WTC11 (cell line): ENCODE results near the gene TKT. TPM values are rescaled to one million over a fixed set of nuclear protein-coding genes. Genes with fewer than 3 reads are reported as not detected.
A peak's percentile ranks its signal among the peaks of the same experiment; 100 is the strongest.

Source experiments
- ESRRA ChIP-seq: sonication (generic); formaldehyde crosslinking; IDR thresholded peaks from 2 replicates; pipeline ENCODE4 v1.8.1; 2022; ENCODE audit warnings: mild to moderate bottlenecking, missing genetic modification reagents, borderline replicate concordance
- GRHL2 ChIP-seq: fragments of 250-450 bp; sonication (Bioruptor Pico); IDR thresholded peaks from 2 replicates; pipeline ENCODE4 v1.8.0; 2022; ENCODE audit warnings: mild to moderate bottlenecking, moderate library complexity; ENCODE audit not compliant: insufficient replicate concordance, severe bottlenecking
- GTF2I ChIP-seq: fragments of 250-450 bp; sonication (Bioruptor Pico); conservative IDR thresholded peaks from 2 replicates; pipeline ENCODE4 v1.4.0; 2021; ENCODE audit warnings: mild to moderate bottlenecking
- HMGA2 ChIP-seq: fragments of 250-450 bp; sonication (Bioruptor Pico); IDR thresholded peaks from 2 replicates; pipeline ENCODE4 v1.4.0; 2021; ENCODE audit warnings: mild to moderate bottlenecking, moderate library complexity
- JUN ChIP-seq: sonication (generic); formaldehyde crosslinking; IDR thresholded peaks from 2 replicates; pipeline ENCODE4 v1.8.0; 2023; ENCODE audit warnings: mild to moderate bottlenecking, missing genetic modification reagents
- NR3C1 ChIP-seq: sonication (generic); formaldehyde crosslinking; conservative IDR thresholded peaks from 2 replicates; pipeline ENCODE4 v1.8.1; 2023; ENCODE audit warnings: low read depth, mild to moderate bottlenecking, missing genetic modification reagents
- OVOL2 ChIP-seq: fragments of 250-450 bp; sonication (Bioruptor Pico); IDR thresholded peaks from 2 replicates; pipeline ENCODE4 v1.9.0; 2021; ENCODE audit warnings: mild to moderate bottlenecking, borderline replicate concordance
- ZBTB21 ChIP-seq: sonication (generic); formaldehyde crosslinking; IDR thresholded peaks from 2 replicates; pipeline ENCODE4 v1.8.1; 2023; ENCODE audit warnings: mild to moderate bottlenecking, missing genetic modification reagents, borderline replicate concordance
- ZNF416 ChIP-seq: fragments of 250-450 bp; sonication (Bioruptor Pico); IDR thresholded peaks from 2 replicates; pipeline ENCODE4 v1.9.0; 2021; ENCODE audit warnings: mild to moderate bottlenecking, inconsistent platforms
- total RNA-seq: library from RNA; stranded (reverse); gene quantifications from 3 replicates; pipeline ENCODE4 v1.2.3, GENCODE V29; 2021
- TF ChIP-seq, protein P1 (sequence below): sonication (generic); formaldehyde crosslinking; IDR thresholded peaks from 2 replicates; pipeline ENCODE4 v1.8.0; 2022; ENCODE audit warnings: mild to moderate bottlenecking, missing genetic modification reagents
- TF ChIP-seq, protein P2 (sequence below): fragments of 200-600 bp; IDR thresholded peaks from 2 replicates; pipeline ENCODE4 v1.8.0; 2022; ENCODE audit warnings: antibody characterized with exemption
- TF ChIP-seq, protein P3 (sequence below): sonication (generic); formaldehyde crosslinking; IDR thresholded peaks from 2 replicates; pipeline ENCODE4 v1.8.1; 2023; ENCODE audit warnings: mild to moderate bottlenecking, missing genetic modification reagents, moderate library complexity
- TF ChIP-seq, protein P4 (sequence below): sonication (generic); formaldehyde crosslinking; IDR thresholded peaks from 2 replicates; pipeline ENCODE4 v1.8.1; 2022; ENCODE audit warnings: mild to moderate bottlenecking, moderate library complexity, missing genetic modification reagents
- TF ChIP-seq, protein P5 (sequence below): sonication (generic); formaldehyde crosslinking; conservative IDR thresholded peaks from 2 replicates; pipeline ENCODE4 v1.8.1; 2022; ENCODE audit warnings: mild to moderate bottlenecking, missing genetic modification reagents
- TF ChIP-seq, protein P6 (sequence below): fragments of 250-450 bp; sonication (Bioruptor Pico); IDR thresholded peaks from 2 replicates; pipeline ENCODE4 v1.9.0; 2021; ENCODE audit warnings: mild to moderate bottlenecking
- TF ChIP-seq, protein P7 (sequence below): sonication (generic); formaldehyde crosslinking; IDR thresholded peaks from 2 replicates; pipeline ENCODE4 v1.8.1; 2022; ENCODE audit warnings: low read depth, missing genetic modification reagents, borderline replicate concordance
- TF ChIP-seq, protein P8 (sequence below): sonication (generic); formaldehyde crosslinking; IDR thresholded peaks from 2 replicates; pipeline ENCODE4 v1.8.0; 2022; ENCODE audit warnings: mild to moderate bottlenecking, missing genetic modification reagents

TKT gene
- total RNA-seq, 1 experiment from 2014 or later: 1,040 TPM

DNA sequence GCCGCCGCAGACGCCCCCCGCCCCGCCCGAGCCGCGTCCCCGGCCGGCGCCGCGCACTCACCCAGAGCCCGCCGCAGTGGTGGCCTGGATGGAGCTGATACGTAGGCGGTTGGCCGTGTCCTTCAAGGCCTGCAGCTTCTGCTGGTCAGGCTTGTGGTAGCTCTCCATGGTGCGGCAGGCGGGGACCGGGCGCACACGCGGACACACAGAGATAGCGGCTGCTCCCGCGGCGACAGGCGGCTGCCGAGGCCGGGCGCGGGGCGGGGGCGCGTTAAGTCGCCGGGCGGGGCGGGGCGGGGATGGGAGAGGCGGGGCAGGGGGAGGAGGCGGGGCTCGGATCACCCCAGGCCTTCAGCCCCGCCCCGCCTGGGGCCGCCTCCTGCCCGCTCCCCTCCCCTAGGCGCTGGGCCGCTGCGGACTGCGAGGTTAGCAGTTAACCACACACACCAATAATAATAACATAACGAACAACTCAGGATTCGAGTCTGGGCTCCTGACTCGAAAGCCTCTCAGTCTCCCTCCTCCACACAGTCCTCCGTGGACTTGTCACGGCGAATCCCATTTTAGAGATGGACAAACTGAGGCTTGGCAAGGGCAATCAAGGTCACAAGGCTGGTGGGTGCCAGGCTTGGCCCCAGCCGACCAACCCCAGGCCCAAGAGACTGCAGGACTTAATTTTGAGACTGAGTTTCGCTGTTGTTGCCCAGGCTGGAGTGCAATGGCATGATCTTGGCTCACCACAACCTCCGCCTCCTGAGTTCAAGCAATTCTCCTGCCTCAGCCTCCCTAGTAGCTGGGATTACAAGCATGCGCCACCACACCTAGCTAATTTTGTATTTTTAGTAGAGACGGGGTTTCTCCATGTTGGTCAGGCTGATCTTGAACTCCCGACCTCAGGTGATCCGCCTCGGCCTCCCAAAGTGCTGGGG lies at the start of gene TKT (continued):
- TF ChIP-seq, protein P1, sequence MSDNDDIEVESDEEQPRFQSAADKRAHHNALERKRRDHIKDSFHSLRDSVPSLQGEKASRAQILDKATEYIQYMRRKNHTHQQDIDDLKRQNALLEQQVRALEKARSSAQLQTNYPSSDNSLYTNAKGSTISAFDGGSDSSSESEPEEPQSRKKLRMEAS (CRISPR knock-in tag): no peak
- TF ChIP-seq JUN (CRISPR knock-in tag) (no peak), HMGA2 (CRISPR knock-in tag) (no peak), ESRRA (CRISPR knock-in tag) (peak; percentile 100), OVOL2 (no peak), GRHL2 (CRISPR knock-in tag) (no peak), NR3C1 (CRISPR knock-in tag) (no peak), ZBTB21 (CRISPR knock-in tag) (no peak), GTF2I (CRISPR knock-in tag) (peak; percentile 99), ZNF416 (CRISPR knock-in tag) (no peak)
- TF ChIP-seq, protein P2, sequence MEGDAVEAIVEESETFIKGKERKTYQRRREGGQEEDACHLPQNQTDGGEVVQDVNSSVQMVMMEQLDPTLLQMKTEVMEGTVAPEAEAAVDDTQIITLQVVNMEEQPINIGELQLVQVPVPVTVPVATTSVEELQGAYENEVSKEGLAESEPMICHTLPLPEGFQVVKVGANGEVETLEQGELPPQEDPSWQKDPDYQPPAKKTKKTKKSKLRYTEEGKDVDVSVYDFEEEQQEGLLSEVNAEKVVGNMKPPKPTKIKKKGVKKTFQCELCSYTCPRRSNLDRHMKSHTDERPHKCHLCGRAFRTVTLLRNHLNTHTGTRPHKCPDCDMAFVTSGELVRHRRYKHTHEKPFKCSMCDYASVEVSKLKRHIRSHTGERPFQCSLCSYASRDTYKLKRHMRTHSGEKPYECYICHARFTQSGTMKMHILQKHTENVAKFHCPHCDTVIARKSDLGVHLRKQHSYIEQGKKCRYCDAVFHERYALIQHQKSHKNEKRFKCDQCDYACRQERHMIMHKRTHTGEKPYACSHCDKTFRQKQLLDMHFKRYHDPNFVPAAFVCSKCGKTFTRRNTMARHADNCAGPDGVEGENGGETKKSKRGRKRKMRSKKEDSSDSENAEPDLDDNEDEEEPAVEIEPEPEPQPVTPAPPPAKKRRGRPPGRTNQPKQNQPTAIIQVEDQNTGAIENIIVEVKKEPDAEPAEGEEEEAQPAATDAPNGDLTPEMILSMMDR: no peak
- TF ChIP-seq, protein P3, sequence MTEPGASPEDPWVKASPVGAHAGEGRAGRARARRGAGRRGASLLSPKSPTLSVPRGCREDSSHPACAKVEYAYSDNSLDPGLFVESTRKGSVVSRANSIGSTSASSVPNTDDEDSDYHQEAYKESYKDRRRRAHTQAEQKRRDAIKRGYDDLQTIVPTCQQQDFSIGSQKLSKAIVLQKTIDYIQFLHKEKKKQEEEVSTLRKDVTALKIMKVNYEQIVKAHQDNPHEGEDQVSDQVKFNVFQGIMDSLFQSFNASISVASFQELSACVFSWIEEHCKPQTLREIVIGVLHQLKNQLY (CRISPR knock-in tag): no peak
- TF ChIP-seq, protein P4, sequence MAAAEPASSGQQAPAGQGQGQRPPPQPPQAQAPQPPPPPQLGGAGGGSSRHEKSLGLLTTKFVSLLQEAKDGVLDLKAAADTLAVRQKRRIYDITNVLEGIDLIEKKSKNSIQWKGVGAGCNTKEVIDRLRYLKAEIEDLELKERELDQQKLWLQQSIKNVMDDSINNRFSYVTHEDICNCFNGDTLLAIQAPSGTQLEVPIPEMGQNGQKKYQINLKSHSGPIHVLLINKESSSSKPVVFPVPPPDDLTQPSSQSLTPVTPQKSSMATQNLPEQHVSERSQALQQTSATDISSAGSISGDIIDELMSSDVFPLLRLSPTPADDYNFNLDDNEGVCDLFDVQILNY: no peak
- TF ChIP-seq, protein P5, sequence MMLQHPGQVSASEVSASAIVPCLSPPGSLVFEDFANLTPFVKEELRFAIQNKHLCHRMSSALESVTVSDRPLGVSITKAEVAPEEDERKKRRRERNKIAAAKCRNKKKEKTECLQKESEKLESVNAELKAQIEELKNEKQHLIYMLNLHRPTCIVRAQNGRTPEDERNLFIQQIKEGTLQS (CRISPR knock-in tag): no peak
- TF ChIP-seq, protein P6, sequence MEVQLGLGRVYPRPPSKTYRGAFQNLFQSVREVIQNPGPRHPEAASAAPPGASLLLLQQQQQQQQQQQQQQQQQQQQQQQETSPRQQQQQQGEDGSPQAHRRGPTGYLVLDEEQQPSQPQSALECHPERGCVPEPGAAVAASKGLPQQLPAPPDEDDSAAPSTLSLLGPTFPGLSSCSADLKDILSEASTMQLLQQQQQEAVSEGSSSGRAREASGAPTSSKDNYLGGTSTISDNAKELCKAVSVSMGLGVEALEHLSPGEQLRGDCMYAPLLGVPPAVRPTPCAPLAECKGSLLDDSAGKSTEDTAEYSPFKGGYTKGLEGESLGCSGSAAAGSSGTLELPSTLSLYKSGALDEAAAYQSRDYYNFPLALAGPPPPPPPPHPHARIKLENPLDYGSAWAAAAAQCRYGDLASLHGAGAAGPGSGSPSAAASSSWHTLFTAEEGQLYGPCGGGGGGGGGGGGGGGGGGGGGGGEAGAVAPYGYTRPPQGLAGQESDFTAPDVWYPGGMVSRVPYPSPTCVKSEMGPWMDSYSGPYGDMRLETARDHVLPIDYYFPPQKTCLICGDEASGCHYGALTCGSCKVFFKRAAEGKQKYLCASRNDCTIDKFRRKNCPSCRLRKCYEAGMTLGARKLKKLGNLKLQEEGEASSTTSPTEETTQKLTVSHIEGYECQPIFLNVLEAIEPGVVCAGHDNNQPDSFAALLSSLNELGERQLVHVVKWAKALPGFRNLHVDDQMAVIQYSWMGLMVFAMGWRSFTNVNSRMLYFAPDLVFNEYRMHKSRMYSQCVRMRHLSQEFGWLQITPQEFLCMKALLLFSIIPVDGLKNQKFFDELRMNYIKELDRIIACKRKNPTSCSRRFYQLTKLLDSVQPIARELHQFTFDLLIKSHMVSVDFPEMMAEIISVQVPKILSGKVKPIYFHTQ: no peak
- TF ChIP-seq, protein P7, sequence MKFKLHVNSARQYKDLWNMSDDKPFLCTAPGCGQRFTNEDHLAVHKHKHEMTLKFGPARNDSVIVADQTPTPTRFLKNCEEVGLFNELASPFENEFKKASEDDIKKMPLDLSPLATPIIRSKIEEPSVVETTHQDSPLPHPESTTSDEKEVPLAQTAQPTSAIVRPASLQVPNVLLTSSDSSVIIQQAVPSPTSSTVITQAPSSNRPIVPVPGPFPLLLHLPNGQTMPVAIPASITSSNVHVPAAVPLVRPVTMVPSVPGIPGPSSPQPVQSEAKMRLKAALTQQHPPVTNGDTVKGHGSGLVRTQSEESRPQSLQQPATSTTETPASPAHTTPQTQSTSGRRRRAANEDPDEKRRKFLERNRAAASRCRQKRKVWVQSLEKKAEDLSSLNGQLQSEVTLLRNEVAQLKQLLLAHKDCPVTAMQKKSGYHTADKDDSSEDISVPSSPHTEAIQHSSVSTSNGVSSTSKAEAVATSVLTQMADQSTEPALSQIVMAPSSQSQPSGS (CRISPR knock-in tag): no peak
- TF ChIP-seq, protein P8, sequence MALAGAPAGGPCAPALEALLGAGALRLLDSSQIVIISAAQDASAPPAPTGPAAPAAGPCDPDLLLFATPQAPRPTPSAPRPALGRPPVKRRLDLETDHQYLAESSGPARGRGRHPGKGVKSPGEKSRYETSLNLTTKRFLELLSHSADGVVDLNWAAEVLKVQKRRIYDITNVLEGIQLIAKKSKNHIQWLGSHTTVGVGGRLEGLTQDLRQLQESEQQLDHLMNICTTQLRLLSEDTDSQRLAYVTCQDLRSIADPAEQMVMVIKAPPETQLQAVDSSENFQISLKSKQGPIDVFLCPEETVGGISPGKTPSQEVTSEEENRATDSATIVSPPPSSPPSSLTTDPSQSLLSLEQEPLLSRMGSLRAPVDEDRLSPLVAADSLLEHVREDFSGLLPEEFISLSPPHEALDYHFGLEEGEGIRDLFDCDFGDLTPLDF (CRISPR knock-in tag): no peak
